MV-4-11 (cell line): Measurements from ENCODE around the gene PLEKHG3.
A peak's percentile ranks its signal among the peaks of the same experiment; 100 is the strongest.

Experiments used
- DNase-seq: peaks from one replicate; lab custom pipeline; 2025; lab: John Stamatoyannopoulos, UW

PLEKHG3 gene

GRCh38 chr14:64763801-64764621 is 59.8 kb downstream of the PLEKHG3 start:
- peak; percentile 44 for DNase-seq

GRCh38 chr14:64764641-64765520 is 60.7 kb downstream of the PLEKHG3 start:
- peak; percentile 78 for DNase-seq

- DNase-seq: no peak
These were observed 61.6 kb downstream of the PLEKHG3 start for GRCh38 chr14:64765740-64766302.

GRCh38 chr14:64766430-64767151 is 62.4 kb downstream of the PLEKHG3 start:
- no peak for DNase-seq

- DNase-seq: no peak
These were observed 63.2 kb downstream of the PLEKHG3 start for GRCh38 chr14:64767215-64767964.

GRCh38 chr14:64768401-64769095 is 64.3 kb downstream of the PLEKHG3 start:
- no peak for DNase-seq

- DNase-seq: no peak
These were observed 65.1 kb downstream of the PLEKHG3 start for GRCh38 chr14:64769096-64770020.

- DNase-seq: no peak
These were observed 66.5 kb downstream of the PLEKHG3 start for GRCh38 chr14:64770751-64771150.

- no peak for DNase-seq
These were observed 66.9 kb downstream of the PLEKHG3 start for GRCh38 chr14:64771161-64771560.

GRCh38 chr14:64772397-64772950 is 68.2 kb downstream of the PLEKHG3 start:
- DNase-seq: no peak

GRCh38 chr14:64773046-64773445 is 68.8 kb downstream of the PLEKHG3 start:
- DNase-seq: no peak

- no peak for DNase-seq
These were observed 69.4 kb downstream of the PLEKHG3 start for GRCh38 chr14:64773577-64773976.

- no peak for DNase-seq
These were observed 70.0 kb downstream of the PLEKHG3 start for GRCh38 chr14:64774272-64774671.

- DNase-seq: no peak
These were observed 71.0 kb downstream of the PLEKHG3 start for GRCh38 chr14:64775081-64775777.

- no peak for DNase-seq
These were observed 73.2 kb downstream of the PLEKHG3 start for GRCh38 chr14:64777461-64777860.

GRCh38 chr14:64778104-64778754 is 74.0 kb downstream of the PLEKHG3 start:
- no peak for DNase-seq

GRCh38 chr14:64779472-64779871 is 75.2 kb downstream of the PLEKHG3 start:
- no peak for DNase-seq

- no peak for DNase-seq
These were observed 78.0 kb downstream of the PLEKHG3 start for GRCh38 chr14:64782196-64782595.
